SK-N-SH (cell line): ENCODE measurements around the gene CDCP1.

Experiments
- CTCF ChIP-seq: fragments of 200-600 bp; sonication (generic); IDR thresholded peaks from 2 replicates; pipeline ENCODE4 v1.6.1; 2017; ENCODE audit warnings: antibody characterized with exemption, mild to moderate bottlenecking, moderate library complexity
- ELF1 ChIP-seq: IDR thresholded peaks from 2 replicates; pipeline ENCODE4 v1.4.0; 2012
- FOXJ3 ChIP-seq: sonication (generic); formaldehyde crosslinking; IDR thresholded peaks from 2 replicates; pipeline ENCODE4 v1.5.1; 2020; ENCODE audit warnings: mild to moderate bottlenecking, missing genetic modification reagents
- RXRA ChIP-seq: IDR thresholded peaks from 2 replicates; pipeline ENCODE4 v1.4.0; 2012; ENCODE audit warnings: low read depth, mild to moderate bottlenecking, borderline replicate concordance
- YY1 ChIP-seq: IDR thresholded peaks from 2 replicates; pipeline ENCODE4 v1.4.0; 2012; ENCODE audit warnings: low read depth, mild to moderate bottlenecking
- TF ChIP-seq, protein P1 (sequence below): IDR thresholded peaks from 2 replicates; pipeline ENCODE4 v1.4.0; 2012; ENCODE audit warnings: low read depth, borderline replicate concordance

- no peak for TF ChIP-seq CTCF
- TF ChIP-seq FOXJ3 (CRISPR knock-in tag): no peak
- no peak for TF ChIP-seq ELF1
- TF ChIP-seq, protein P1, sequence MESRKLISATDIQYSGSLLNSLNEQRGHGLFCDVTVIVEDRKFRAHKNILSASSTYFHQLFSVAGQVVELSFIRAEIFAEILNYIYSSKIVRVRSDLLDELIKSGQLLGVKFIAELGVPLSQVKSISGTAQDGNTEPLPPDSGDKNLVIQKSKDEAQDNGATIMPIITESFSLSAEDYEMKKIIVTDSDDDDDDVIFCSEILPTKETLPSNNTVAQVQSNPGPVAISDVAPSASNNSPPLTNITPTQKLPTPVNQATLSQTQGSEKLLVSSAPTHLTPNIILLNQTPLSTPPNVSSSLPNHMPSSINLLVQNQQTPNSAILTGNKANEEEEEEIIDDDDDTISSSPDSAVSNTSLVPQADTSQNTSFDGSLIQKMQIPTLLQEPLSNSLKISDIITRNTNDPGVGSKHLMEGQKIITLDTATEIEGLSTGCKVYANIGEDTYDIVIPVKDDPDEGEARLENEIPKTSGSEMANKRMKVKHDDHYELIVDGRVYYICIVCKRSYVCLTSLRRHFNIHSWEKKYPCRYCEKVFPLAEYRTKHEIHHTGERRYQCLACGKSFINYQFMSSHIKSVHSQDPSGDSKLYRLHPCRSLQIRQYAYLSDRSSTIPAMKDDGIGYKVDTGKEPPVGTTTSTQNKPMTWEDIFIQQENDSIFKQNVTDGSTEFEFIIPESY: no peak
- TF ChIP-seq RXRA: no peak
- no peak for TF ChIP-seq YY1
Measured at GRCh38 chr3:45082142-45082538, 64.0 kb downstream of the CDCP1 start.
